ENCODE results near the gene NRG2.
A peak's percentile ranks its signal among the peaks of the same experiment; 100 is the strongest.

The NRG2 gene

DNA sequence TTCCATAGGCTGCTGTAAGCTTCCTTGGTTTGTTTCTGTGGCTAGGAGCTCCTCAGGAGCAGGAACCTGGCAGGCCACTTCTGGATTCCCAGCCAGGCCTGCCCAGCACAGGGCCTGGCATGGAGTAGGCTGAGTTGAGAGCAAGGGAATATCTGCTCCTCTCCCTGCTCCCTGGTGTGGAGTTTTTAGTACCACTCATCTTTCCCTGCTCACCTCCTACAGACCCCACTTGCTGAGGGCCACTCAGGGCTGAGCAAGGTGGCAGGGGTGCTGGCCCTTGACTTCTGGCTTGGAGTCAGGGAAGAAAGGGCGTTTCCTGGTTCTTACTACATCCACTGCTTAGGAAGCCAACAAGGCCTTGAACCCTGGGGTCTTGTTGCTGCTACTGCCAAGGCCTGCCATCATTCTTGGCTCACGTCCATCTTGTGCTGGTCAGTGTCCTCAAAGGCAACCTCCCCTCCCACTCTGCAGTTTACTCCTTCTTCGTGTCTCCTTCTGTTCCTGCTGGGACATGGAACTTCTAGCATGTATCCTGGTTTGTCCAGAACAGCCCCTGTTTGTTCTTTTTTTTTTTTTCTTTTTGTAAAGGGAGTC lies 192.6 kb downstream of the NRG2 start:
- DNase-seq, result no peak

DNA sequence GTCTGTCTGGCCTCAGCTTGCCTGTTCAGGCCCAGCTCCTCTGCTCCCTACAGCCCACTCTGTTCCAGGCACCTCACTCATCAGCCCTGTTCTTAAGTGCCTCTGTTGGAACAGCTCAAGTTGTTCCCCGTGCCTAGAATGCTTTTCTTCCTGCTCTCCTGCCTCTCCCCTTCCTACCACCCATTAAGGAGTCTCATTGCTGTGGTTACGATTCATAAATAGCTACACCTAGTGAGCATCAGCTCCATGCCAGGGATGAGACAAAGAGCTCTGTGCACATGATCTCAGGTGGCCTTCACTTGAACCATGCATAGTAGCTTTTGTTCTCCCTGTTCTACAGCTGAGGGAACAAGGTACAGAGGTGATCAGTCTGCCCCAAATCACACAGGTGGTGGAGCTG lies 193.2 kb downstream of the NRG2 start:
- DNase-seq, result no peak

DNA sequence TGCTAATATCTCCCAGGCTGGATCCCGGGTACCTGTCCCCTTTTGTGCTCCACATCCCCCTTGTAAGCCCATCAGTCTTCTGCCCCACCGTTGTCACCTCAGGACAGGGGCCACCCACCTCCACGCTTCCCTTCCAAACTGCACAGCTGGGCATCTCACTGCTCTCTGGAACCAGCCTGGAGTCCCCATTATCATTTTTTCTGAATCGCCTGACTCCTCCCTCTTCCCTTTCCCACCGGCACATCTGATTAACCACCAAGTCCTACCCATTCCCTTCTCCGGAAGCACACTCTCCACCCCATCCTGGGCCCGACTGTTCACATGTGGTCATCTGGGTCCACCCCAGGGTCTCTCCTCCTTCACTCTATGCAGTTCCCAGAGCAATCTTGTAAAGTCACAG lies 193.6 kb downstream of the NRG2 start:
- DNase-seq, result no peak

DNA sequence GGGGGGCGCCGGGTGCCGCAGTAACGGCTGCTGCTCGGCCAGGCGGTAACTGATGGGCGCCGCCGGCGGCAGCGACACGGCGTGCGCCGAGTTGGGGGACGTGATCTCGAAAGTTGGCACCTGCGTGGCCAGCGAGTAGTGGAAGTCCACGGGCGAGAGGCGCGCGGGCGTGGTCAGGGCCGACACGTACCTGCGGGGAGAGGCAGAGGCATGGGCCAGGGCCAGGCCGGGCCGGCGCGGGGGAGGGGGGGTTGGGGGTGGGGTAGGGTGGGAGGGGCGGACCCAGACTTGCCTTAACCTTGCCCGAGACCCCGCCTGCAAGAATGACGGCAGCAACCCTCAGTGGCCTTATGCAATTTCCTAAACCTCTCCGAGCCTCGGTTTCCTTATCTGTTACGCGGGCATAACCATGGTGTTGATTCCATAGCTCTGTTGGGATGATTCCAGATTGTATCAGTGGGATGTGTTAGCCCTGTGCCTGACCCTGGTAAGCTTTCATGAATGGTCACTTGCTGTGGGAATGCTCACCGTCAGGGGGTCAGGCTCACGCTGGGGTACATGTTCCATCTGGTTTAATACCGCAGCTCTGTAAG lies 194.5 kb downstream of the NRG2 start:
- DNase-seq, result peak; percentile 47

DNA sequence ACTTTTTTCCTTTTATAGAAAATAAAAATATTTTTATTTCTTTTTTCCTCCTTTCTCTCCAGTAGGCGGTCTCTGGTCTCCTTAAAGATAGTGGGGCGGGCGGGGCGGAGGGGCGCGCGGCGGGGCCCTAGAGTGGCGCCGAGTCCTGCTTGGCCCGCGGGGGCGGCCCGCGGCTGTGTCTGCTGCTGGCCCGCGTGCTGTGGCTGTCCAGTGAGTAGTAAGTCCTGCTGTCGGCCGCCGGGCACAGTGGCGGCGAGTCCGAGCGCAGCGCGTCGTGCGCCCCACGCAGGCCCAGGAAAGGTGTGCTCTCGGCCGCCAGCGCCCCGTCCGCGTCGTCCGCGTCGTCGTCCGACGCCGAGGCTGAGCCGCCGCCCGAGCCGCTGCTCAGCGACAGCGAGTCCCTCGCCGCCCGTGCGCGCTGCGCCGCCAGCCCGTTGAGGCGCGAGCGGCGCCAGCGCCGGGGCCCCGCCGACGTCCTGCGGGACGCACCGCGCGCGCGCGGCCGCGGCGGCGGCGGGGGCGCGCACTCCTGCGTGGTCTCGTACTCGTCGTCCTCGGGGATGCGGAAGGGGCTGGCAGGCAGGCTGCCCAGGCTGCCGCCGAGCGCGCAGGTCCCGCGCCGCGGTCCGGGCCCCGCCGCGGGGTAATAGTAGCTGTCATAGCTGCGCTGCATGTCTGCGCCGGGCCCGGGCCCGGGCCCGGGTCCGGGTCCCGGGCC lies 195.2 kb downstream of the NRG2 start:
- peak; percentile 83 for DNase-seq

DNA sequence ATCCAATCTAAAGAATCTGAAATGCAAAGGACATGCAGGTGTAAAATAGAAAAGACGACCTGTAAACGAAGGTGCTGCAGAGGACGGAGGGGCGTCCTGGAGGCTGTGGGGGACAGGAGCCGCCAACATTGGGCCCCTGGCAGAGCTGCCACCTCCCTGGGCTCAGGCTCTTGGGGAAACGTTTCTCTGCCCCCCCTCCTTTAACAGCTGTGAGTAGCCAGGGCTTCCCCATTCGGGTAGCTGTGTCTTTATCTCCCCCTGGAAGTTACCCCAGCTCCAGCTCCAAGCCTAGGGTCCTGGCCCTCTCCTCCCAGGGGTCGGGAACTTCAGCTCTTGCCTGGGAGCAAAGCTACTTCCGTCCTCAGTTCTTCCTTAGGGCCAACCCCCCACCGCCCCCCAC lies 196.0 kb downstream of the NRG2 start:
- DNase-seq, result no peak

DNA sequence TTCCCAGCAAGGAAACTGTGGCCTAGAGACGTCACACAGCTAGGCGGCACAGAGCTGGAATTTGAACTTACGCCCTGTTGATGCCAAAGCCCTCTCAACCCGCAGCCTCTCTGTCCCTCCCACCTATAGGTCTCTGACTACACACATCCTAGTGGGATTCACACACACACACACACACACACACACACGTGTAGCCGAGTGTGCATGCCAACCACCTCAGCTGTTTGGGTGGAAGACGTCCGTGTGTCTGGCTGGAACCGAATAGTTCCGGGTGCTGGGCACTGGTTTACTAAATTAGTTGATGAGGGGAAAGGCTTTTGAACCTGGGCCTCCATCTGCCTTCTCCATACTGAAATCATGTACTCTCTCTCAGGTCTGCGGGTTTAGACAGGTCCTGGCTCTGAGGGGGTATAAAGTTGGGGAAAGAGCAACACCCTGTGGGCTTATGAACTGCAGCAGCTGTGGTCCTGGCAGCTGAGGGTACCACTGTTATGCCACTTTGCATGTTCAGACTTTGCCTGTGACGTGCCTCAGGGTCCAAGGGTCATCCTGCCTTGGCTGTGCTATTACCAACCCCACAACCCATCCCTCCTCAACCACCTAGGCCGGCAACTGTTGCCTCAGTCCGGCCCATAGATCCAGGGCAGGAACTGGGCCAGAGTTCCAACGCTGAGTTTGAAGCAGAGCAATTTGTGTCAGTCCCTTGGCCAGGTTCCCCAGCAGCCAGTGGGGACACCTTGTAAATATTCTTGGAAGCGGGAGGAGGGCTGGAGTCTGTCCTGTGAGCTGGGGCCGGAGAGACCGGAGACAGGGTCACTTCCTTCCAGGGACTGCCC lies 197.0 kb downstream of the NRG2 start:
- DNase-seq, result no peak

DNA sequence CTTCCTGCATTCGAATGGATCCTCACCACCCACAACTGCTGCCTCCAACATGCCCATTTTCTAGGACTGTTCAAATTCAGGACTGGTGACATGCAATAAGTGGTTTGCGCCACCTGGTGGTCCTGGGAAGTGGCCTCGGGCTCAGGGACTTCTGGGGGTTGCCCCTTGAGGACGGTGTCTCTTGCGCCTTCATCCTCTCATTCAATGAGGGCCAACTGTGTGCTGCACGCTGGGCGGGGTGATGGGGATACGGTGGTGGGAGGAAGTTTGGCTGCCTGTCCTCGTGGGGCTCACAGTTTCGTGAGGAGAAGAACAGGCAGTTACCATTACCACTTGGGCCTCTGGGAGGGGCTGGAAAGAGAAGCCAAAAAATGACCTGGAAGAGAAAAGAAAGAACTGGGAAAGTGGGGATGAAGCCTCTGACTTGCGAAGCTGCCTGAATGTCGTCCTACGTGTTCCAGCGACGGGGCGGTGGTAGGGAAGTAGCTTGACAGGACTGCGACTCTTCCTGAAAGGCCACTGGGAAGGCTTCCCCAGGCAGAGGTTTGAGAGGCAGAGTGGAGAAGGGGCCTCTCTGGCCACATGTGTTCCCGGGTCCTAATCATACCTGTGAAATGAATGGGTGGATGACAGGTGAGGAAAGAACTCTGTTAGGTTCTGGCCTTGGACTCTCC lies 198.5 kb downstream of the NRG2 start:
- DNase-seq, result peak; percentile 70

DNA sequence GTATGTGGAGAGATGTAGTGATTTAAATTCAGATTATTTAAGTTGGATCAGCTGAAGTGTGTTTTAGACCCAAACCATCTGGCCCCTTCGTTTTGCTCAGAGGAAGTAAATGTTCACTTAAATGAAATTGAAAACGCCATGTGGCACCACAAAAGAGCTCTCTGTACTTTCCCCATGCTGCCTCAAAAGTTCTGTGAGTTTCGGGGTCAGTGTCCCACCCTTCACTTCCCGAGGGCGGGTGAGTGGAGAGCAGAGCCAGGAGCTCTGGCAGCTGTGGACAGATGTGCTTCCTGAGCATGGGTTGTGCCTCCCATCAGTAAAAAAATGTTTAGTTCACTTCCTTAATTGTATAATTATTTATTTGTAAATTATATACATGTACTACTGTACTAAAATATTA lies 199.1 kb downstream of the NRG2 start:
- DNase-seq, result no peak

DNA sequence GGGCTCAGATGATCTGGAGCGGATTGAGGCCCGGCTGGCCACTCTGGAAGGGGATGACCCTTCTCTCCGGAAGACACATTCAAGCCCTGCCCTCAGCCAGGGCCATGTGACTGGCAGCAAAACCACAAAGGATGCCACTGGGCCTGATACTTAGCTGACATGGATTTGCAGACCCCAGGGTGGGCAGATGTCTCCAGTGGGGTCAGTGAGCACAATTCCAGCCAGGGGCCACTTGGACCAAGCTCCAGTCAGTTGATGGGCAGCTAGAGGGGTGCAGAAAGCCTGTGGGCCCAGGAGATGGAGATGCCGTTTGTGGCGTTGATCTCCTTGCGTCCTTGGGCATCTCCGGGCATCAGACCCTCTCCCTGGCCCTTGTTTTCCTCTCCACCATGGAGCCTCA lies 200.8 kb downstream of the NRG2 start:
- DNase-seq, result no peak

DNA sequence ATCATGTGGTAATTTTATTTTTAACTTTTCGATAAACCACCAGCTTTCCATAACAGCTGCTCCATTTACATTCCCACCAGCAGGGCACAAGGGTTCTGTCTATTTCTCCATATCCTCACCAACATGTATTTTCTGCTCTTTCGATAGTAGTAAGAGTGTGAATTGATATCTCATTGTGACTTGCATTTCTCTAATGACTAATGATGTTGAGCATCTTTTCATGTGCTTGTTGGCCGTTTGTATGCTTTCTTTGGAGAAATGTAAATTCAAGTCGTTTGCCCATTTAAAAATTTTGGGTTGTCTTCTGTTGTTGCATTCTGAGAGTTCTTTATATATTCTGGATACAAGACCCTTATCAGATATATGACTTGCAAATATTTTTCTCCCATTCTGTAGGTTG lies 201.6 kb downstream of the NRG2 start:
- DNase-seq, result no peak

DNA sequence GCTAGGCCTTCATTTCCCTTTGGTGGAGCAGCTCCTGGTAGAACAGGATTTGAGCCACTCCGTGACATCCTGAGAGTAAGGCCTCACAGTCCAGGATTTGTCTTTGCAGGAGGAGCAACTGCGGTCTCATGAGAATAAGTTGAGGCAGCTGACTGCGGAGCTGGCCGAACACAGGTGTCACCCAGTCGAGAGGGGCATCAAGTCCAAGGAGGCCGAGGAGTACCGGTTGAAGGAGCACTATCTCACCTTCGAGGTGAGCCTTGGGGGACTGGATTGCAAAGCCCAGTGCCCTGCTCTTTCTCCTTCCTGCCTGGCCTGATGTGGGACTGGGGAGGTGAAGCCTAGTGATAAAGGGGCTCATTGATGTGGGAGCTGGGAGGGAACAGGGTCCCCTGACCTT lies 203.2 kb downstream of the NRG2 start:
- no peak for DNase-seq

DNA sequence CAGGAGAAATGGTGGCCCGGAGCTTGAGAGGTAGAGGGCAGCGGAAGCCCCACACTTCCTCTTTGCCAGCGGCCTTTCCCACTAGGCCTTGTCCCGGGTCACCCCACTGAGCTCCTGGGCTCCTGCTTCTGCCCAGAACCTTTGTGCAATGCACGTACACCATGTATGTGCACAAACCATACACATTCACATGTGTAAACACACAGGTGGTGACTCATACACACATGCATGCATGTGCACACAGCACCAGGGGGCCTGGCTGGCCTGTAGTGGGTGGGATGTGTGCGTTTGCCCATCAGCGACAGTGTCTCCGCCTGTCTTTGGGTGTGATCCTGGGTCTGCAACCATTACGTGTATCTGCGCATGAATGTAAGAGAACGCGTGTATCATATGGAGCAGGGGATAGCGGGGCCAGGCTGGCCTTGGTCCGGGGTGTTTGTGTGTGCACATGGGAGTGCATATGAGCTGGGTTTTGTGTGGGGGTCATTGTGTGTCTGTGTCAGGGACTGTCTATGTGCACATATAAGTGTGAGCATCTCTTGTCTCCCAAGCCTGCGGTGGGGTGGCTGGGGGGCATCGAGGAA lies 203.8 kb downstream of the NRG2 start:
- DNase-seq, result no peak

DNA sequence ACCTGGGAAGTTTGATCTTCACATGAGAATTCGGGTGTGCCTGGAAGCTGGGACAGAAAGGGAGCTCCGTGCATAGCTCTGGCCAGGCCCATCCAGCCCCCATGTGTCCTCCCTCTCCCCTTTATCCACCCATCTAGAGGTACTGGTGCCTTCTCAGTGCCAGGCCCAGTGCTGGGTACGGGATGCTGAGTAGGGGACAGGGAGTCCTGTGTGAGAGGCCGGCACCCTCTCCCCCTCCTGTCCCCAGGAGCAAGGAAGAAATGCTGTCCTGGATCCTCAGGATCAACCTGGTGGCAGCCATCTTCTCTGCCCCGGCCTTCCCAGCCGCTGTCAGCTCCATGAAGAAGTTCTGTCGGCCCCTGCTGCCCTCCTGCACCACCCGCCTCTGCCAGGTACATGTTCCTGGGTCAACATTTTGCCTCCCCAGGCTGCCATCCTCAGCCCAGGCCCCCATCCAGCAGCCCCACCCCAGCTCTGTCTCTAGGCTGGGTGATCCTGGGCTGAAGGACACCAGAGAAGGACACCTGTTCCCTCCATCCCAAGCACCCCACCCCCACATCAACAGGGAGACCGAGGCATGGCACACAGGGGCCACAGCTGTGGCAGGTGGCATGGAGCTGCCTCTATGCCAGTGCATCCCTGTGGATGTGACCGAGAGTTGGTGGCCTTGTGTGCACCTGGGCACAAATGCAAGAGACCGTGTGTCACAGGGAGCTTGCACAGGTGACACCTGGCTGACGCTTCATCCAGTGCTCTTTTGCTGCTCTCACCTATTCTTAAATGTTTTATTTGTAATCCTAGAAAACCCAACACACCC lies 204.5 kb downstream of the NRG2 start:
- no peak for DNase-seq

DNA sequence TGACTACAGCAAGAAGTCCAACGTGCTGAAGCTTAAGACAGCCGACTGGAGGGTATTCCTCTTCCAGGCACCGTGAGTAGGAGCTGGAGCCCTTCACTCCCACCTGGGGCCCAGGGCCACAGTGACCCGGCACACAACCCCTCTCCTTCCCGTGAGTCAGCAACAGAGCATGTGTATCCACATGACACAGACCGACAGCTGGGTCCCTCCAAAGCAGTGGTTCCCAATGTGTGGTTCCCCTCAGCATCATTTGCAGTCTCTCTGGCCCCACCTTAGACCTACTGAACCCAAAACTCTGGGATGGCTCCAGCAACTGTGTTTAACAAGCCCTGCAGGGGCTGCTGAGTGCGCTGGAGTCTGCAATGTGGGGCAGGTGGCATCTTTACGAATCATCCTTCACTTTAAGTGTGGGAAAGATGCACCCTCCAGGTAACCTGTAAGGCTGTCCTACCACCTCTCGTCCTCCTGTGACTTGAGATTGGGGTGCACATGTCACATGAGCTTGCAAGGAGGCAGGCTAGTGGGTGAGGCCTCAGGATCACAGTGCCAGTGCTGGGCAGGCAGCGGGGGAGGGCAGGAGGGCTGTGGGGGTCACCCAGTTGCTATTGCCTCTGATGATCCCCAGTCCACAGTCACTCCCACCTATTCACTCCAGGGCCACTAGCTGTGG lies 205.3 kb downstream of the NRG2 start:
- DNase-seq, result no peak

DNA sequence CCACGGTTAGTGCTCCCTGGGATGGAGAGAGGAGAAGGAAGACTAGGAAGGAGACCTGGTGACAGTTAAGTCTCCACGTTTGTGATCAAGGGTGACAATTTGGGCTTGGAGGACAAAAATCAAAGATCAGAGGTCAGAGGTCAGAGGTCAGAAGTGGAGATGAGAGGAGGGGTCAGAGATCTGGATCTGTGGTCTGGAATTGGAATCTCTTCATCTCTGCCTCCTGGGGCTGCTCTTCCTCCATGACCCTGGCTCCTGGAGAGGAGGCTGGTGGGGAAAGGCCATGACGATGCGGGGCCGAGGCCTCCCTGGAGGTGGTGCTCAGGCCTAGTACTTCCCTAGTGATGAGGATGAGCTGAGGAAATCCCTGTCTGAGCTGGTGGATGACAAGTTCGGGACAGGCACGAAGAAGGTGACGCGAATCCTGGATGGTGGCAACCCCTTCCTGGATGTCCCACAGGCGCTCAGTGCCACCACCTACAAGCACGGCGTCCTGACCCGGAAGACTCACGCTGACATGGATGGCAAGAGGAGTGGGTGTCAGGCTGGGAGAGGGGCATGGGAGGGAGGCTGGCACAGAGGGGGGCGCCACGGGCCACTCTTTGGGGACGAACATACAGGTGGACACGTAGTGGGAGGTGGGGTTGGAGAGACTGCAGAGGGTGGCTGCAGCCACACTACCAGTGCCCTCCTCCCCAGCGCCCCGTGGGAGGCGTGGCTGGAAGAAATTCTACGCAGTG lies 206.5 kb downstream of the NRG2 start:
- DNase-seq, result no peak

DNA sequence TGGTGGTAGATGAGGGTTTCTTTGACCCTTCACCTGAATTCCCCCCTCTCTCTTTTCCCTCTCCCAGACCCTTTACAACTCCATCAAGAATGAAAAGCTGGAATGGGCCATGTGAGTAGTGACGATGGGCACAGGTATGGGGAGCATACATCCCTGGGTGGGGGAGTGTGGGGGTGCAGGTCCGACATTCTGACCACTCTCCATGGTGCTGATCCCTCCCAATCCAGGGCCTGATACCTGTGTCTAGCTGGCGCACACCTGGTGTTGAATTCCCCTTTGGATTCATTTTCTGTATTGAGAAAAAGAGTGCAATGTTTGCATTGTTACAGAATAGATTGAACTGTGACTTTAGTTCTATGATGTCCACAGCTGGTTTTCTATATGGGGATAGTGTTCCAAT lies 207.4 kb downstream of the NRG2 start:
- no peak for DNase-seq

DNA sequence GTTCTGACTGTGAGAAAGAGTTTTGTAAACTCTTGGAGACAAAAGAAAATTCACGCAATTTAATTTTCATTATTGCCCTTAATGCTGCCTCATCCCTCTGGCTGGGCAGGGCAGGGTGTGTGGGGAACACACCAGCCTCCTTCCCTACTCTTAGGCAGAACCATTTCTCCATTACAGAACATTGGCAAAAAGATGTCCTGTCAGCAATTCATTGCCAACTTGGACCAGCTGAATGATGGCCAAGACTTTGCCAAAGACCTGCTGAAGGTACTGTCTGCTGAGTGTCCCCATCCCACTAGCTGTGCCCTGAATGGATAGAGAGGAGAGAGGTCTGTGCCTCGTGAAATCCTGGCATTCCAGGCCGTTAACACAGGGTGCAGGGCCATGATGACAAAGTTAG lies 209.6 kb downstream of the NRG2 start:
- DNase-seq, result no peak

DNA sequence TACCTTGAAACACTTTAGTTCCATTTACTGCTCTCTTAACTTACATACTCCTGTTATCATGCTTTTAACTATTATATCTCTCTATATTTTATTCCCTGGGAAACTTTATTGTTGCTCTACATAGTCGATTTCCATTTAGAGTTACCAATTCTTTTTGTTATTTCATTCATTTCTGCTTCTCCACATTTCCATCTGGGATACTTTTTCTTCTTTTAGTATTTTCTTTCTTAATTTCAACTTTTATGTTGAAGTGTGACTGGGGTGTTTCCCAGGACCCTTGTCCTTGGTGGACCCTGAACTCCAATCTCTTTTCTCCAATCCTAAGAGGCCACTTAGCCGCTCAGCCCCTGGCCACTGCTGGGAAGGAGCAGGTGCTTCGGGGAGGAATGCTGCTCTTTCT lies 211.5 kb downstream of the NRG2 start:
- DNase-seq, result no peak

DNA sequence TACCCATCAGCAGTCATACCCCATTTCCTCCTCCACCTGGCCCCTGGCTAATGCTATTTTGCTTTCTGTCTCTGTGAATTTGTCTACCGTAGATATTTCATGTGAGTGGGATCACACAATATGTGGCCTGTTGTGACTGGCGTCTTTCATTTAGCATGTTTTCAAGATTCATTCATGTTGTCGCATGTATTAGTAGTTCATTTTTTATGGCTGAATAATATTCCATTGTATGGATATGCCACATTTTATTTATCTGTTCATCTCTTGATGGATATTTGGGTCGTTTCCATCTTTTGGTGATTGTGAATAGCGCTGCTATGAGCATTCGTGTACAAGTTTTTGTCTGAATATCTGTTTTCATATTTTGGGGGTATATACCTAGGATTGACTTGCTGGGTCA lies 213.6 kb downstream of the NRG2 start:
- no peak for DNase-seq
